K562 (cell line): ENCODE measurements around the gene NEK1. TPM values are rescaled to one million over a fixed set of nuclear protein-coding genes. Genes with fewer than 3 reads are reported as not detected.

ENCODE experiments used
- ATAC-seq: fragments of 200-7000 bp; cut with Tn5 transposase; 3 replicates; pipeline ENCODE4 v1.9.1; 2020; ENCODE audit warnings: moderate library complexity
- BruUV-seq: library from RNA; stranded (reverse); fragments of 400-500 nt; replicated peaks from 2 replicates; lab custom pipeline; 2021; lab: Mats Ljungman, UMichigan
- CTCF ChIA-PET: fragments of 300-600 bp; formaldehyde crosslinking; extraction: SDS; loops from one replicate; lab custom pipeline; 2021; ENCODE audit warnings: low intra/inter-chr PET ratio; lab: Yijun Ruan, JAX
- POLR2A ChIA-PET: fragments of 300-600, 350-650 bp; sonication (Branson Sonifier 250); formaldehyde crosslinking; extraction: SDS; loops from one replicate; lab custom pipeline; 2021; ENCODE audit warnings: antibody characterized with exemption, inconsistent platforms; lab: Yijun Ruan, JAX
- DNase-seq, 4 experiments: peaks; one replicate each; pipeline versions ENCODE4 v3.0.0 to v3.0.0-alpha.2; 2011 to 2018; ENCODE audit warnings: low spot score in 3 of 4, mixed read lengths in 3 of 4; ENCODE audit errors: extremely low read depth in 1 of 4
- FAIRE-seq: peaks from 2 replicates; lab custom pipeline; 2011; peaks lifted over from hg19 to GRCh38; lab: Jason Lieb, UNC
- H2AFZ ChIP-seq: 2 replicates; pipeline ENCODE4 v1.6.0; 2011; ENCODE audit warnings: low read depth, low read length, control low read depth, inconsistent platforms
- H3K27ac ChIP-seq: fragments of 200-600 bp; 3 replicates; pipeline ENCODE4 v1.8.0; 2011; ENCODE audit warnings: low read depth, mild to moderate bottlenecking, control low read depth, inconsistent platforms, low read length, moderate library complexity, mixed read lengths; ENCODE audit errors: extremely low read depth
- H3K27me3 ChIP-seq, 2 experiments: fragments of 300-600 bp in 1 of 2; 2 replicates in 1 of 2; 3 replicates in 1 of 2; pipeline versions ENCODE4 v1.6.0 to v1.8.0; 2011; ENCODE audit warnings: inconsistent platforms in 2 of 2, low read length in 2 of 2, mild to moderate bottlenecking in 1 of 2, mixed read lengths in 1 of 2, moderate library complexity in 1 of 2; ENCODE audit not compliant: control insufficient read depth in 2 of 2, insufficient read depth in 2 of 2
- H3K36me3 ChIP-seq: fragments of 300-600 bp; 3 replicates; pipeline ENCODE4 v1.8.0; 2011; ENCODE audit warnings: mild to moderate bottlenecking, low read length, inconsistent platforms; ENCODE audit not compliant: control insufficient read depth, insufficient read depth
- H3K4me1 ChIP-seq, 2 experiments: fragments of 200-600 bp in 1 of 2; replicated peaks in 1 of 2; 2 replicates in 1 of 2; 3 replicates in 1 of 2; pipeline versions ENCODE4 v1.5.1 to v1.8.0; 2011; ENCODE audit warnings: inconsistent platforms in 2 of 2, low read length in 2 of 2, mild to moderate bottlenecking in 1 of 2, mixed read lengths in 1 of 2, moderate library complexity in 1 of 2; ENCODE audit not compliant: control insufficient read depth in 2 of 2, insufficient read depth in 2 of 2
- H3K4me2 ChIP-seq: 2 replicates; pipeline ENCODE4 v1.6.1; 2011; ENCODE audit warnings: low read length, control low read depth, inconsistent platforms, mixed read lengths; ENCODE audit not compliant: insufficient read depth
- H3K4me3 ChIP-seq: fragments of 200-600 bp; sonication (generic), shearing (Covaris generic); 2 replicates; pipeline ENCODE4 v1.5.1; 2016; ENCODE audit warnings: control low read depth, inconsistent platforms
- H3K79me2 ChIP-seq: fragments of 200-600 bp; 3 replicates; pipeline ENCODE4 v1.8.0; 2011; ENCODE audit warnings: low read length, inconsistent platforms; ENCODE audit not compliant: control insufficient read depth, insufficient read depth
- H3K9ac ChIP-seq, 2 experiments: 2 replicates each; pipeline versions ENCODE4 v1.6.0 to v1.6.1; 2011; ENCODE audit warnings: low read depth in 2 of 2, low read length in 2 of 2, control low read depth in 1 of 2, inconsistent platforms in 1 of 2, mild to moderate bottlenecking in 1 of 2, mixed read lengths in 1 of 2; ENCODE audit not compliant: insufficient read depth in 1 of 2
- H3K9me1 ChIP-seq: one replicate; pipeline ENCODE4 v1.6.0; 2011; ENCODE audit warnings: inconsistent platforms, mild to moderate bottlenecking, low read length, moderate library complexity; ENCODE audit not compliant: control insufficient read depth, insufficient read depth
- H3K9me3 ChIP-seq: replicated peaks from 2 replicates; pipeline ENCODE4 v1.5.1; 2011; ENCODE audit warnings: low read depth, low read length, inconsistent platforms; ENCODE audit not compliant: control insufficient read depth, insufficient read depth
- H4K20me1 ChIP-seq: replicated peaks from 2 replicates; pipeline ENCODE4 v1.6.1; 2011; ENCODE audit warnings: low read length, inconsistent platforms, mixed read lengths; ENCODE audit not compliant: control insufficient read depth, insufficient read depth
- BDP1 ChIP-seq: IDR thresholded peaks from 3 replicates; pipeline ENCODE4 v1.6.1; 2011; ENCODE audit not compliant: insufficient read length, insufficient read depth
- FUS ChIP-seq: fragments of 200-400 bp; formaldehyde crosslinking; optimal IDR thresholded peaks from 2 replicates; pipeline ENCODE3; 2017; ENCODE audit warnings: low read depth, low read length
- KAT8 ChIP-seq: fragments of 450-650 bp; IDR thresholded peaks from 2 replicates; pipeline ENCODE4 v1.6.1; 2016; ENCODE audit warnings: low read depth, mild to moderate bottlenecking
- KLF1 ChIP-seq: fragments of 450-650 bp; IDR thresholded peaks from 2 replicates; pipeline ENCODE4 v1.6.1; 2016; ENCODE audit warnings: missing genetic modification characterization, missing compliant biosample characterization
- PCBP2 ChIP-seq: fragments of 200-400 bp; formaldehyde crosslinking; IDR thresholded peaks from 2 replicates; pipeline ENCODE4 v1.6.1; 2018; ENCODE audit warnings: low read length, low read depth, mild to moderate bottlenecking, moderate library complexity; ENCODE audit not compliant: poor library complexity, severe bottlenecking
- RBM25 ChIP-seq: fragments of 200-400 bp; formaldehyde crosslinking; IDR thresholded peaks from 2 replicates; pipeline ENCODE4 v1.6.1; 2018; ENCODE audit warnings: low read length, low read depth, moderate library complexity; ENCODE audit not compliant: severe bottlenecking
- SMAD1 ChIP-seq: fragments of 150-350 bp; IDR thresholded peaks from 2 replicates; pipeline ENCODE4 v1.6.1; 2014; ENCODE audit warnings: low read length, low read depth; ENCODE audit not compliant: partially characterized antibody
- SPI1 ChIP-seq: IDR thresholded peaks from 2 replicates; pipeline ENCODE4 v1.6.1; 2011; ENCODE audit warnings: low read depth, low read length, control low read depth, borderline replicate concordance
- SRSF9 ChIP-seq: fragments of 200-400 bp; formaldehyde crosslinking; IDR thresholded peaks from 2 replicates; pipeline ENCODE4 v1.6.1; 2017; ENCODE audit warnings: low read depth, low read length, borderline replicate concordance
- TAF1 ChIP-seq: IDR thresholded peaks from 2 replicates; pipeline ENCODE4 v1.6.1; 2011; ENCODE audit warnings: mild to moderate bottlenecking, low read length, moderate library complexity; ENCODE audit not compliant: insufficient read depth, control insufficient read depth, severe bottlenecking; ENCODE audit errors: extremely low read depth
- XRCC4 ChIP-seq: IDR thresholded peaks from one replicate; pipeline ENCODE4 v1.6.1; 2011; ENCODE audit not compliant: insufficient read depth, insufficient read length; ENCODE audit errors: extremely low read depth
- ZNF217 ChIP-seq: sonication (generic); formaldehyde crosslinking; IDR thresholded peaks from 2 replicates; pipeline ENCODE4 v1.8.0; 2022; ENCODE audit warnings: mild to moderate bottlenecking, missing genetic modification reagents
- ZNF639 ChIP-seq, 2 experiments: fragments of 200-800 bp in 1 of 2; sonication (Bioruptor generic) in 1 of 2; sonication (generic) in 1 of 2; formaldehyde crosslinking in 1 of 2; IDR thresholded peaks in 1 of 2; conservative IDR thresholded peaks in 1 of 2; 2 replicates each; pipeline versions ENCODE4 v1.5.0 to v1.6.1; 2016 to 2020; ENCODE audit warnings: missing compliant biosample characterization in 1 of 2, missing genetic modification characterization in 1 of 2, missing genetic modification reagents in 1 of 2
- WGBS: fragments of 100-300 bp; shearing (Covaris generic); methylation state at CpG from one replicate; pipeline ENCODE4 v1.1.6; 2016; ENCODE audit warnings: low coverage, mixed read lengths; ENCODE audit not compliant: insufficient coverage; ENCODE audit errors: missing lambda C conversion rate; 5-methylcytosine and 5-hydroxymethylcytosine counted together
- in situ Hi-C: fragments of 300-500 bp; cut with MboI; formaldehyde crosslinking; loops from 4 replicates; pipeline ENCODE4 v1.15.0; 2018; ENCODE audit warnings: inconsistent platforms, mixed read lengths
- intact Hi-C: fragments of 100-400 bp; cut with micrococcal nuclease; formaldehyde crosslinking; loops from 2 replicates; pipeline ENCODE4 v1.14.2; 2022
- polyA plus RNA-seq, 8 experiments: library from polyadenylated mRNA; depleted of rRNA in 4 of 8; stranded (reverse) in 5 of 8; unstranded in 3 of 8; fragments of >200 nt; fragmentation: Nextera tagmentation in 2 of 8; fragmentation: Illumina TruSeq in 1 of 8; extraction: Ambion mirVana in 2 of 8; extraction: Trizol in 1 of 8; gene quantifications; 2 replicates each; pipeline versions ENCODE4 v1.2.1 to v1.2.3, GENCODE V29; 2011 to 2014; ENCODE audit warnings: inconsistent platforms in 1 of 8, missing spikeins in 1 of 8
- total RNA-seq, 7 experiments: library from RNA; depleted of rRNA in 6 of 7; stranded (reverse); fragments of >200 nt in 6 of 7; fragmentation: Illumina TruSeq in 2 of 7; extraction: Trizol in 2 of 7; gene quantifications; 2 replicates each; pipeline versions ENCODE4 v1.2.1 to v1.2.3, GENCODE V29; 2011 to 2021; ENCODE audit warnings: low replicate concordance in 1 of 7
- TF ChIP-seq, protein P1 (sequence below): sonication (generic); formaldehyde crosslinking; IDR thresholded peaks from 2 replicates; pipeline ENCODE4 v1.8.1; 2022; ENCODE audit warnings: missing genetic modification reagents
- TF ChIP-seq, protein P2 (sequence below): fragments of 250-450 bp; sonication (Bioruptor Pico); IDR thresholded peaks from 2 replicates; pipeline ENCODE4 v1.5.0; 2022; ENCODE audit warnings: mild to moderate bottlenecking

NEK1 gene
- total and polyA plus RNA-seq, 9 of the 15 experiments (the other 6 are each of a cell fraction or from before 2014, with no cell fraction given) = 6.2 to 15.7 (median 10.3) TPM

DNA sequence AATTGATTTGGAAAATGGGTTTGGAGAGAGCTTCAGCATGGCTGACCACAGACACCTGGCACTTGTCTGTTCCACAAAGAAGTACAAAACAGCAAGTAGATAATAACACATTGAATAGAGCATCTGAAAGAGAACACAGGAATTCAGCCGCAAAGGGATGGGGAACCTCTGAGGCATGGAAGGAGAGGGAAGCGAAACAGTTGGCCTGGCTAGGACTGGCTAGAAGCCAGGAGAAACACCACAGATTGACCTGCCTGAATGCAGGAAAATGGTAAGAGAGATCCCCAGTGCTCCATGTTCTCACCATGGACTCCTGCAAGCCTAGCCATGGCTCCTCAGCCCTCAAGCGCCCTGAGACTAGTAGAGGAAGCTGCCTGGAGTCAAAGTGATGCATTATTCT lies 171.9 kb downstream of the NEK1 start:
- no peak overlapping the region for H3K27ac ChIP-seq
- 55% methylated on average over 2 of the region's 3 CpGs for WGBS
- no TSS peak for BruUV-seq
- no peaks in the 10 kb centered on the region for H3K27me3 ChIP-seq
- in situ Hi-C loops = no loop called here
- intact Hi-C loops = no loop called here
- no peaks in the 10 kb centered on the region for H4K20me1 ChIP-seq
- H3K79me2 ChIP-seq = no peaks in the 10 kb centered on the region
- no peak for FAIRE-seq
- H2AFZ ChIP-seq = no peak overlapping the region
- H3K4me1 ChIP-seq = no peaks in the 10 kb centered on the region
- no peak overlapping the region for H3K4me3 ChIP-seq
- DNase-seq = no peak
- no peak for TF ChIP-seq TAF1
- TF ChIP-seq BDP1 = no peak
- TF ChIP-seq ZNF217 (CRISPR knock-in tag) = no peak
- no peak for TF ChIP-seq FUS
- TF ChIP-seq XRCC4 = no peak
- no peak for TF ChIP-seq SPI1
- TF ChIP-seq KLF1 (tag) = no peak
- TF ChIP-seq SRSF9 = no peak
- TF ChIP-seq ZNF639 (CRISPR knock-in tag; conservative IDR thresholded peaks at IDR 0.05 in 1 of 2, IDR thresholded peaks at IDR 0.05 in 1 of 2) = no peak
- TF ChIP-seq, protein P1, sequence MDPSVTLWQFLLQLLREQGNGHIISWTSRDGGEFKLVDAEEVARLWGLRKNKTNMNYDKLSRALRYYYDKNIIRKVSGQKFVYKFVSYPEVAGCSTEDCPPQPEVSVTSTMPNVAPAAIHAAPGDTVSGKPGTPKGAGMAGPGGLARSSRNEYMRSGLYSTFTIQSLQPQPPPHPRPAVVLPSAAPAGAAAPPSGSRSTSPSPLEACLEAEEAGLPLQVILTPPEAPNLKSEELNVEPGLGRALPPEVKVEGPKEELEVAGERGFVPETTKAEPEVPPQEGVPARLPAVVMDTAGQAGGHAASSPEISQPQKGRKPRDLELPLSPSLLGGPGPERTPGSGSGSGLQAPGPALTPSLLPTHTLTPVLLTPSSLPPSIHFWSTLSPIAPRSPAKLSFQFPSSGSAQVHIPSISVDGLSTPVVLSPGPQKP = no peak
- no peak for TF ChIP-seq PCBP2
- TF ChIP-seq, protein P2, sequence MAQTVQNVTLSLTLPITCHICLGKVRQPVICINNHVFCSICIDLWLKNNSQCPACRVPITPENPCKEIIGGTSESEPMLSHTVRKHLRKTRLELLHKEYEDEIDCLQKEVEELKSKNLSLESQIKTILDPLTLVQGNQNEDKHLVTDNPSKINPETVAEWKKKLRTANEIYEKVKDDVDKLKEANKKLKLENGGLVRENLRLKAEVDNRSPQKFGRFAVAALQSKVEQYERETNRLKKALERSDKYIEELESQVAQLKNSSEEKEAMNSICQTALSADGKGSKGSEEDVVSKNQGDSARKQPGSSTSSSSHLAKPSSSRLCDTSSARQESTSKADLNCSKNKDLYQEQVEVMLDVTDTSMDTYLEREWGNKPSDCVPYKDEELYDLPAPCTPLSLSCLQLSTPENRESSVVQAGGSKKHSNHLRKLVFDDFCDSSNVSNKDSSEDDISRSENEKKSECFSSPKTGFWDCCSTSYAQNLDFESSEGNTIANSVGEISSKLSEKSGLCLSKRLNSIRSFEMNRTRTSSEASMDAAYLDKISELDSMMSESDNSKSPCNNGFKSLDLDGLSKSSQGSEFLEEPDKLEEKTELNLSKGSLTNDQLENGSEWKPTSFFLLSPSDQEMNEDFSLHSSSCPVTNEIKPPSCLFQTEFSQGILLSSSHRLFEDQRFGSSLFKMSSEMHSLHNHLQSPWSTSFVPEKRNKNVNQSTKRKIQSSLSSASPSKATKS (CRISPR knock-in tag) = no peak
- no peak for TF ChIP-seq RBM25
- TF ChIP-seq KAT8 = no peak
- TF ChIP-seq SMAD1 = no peak
- no peak for ATAC-seq
- H3K4me2 ChIP-seq = no peak overlapping the region
- H3K9me1 ChIP-seq = no peaks in the 10 kb centered on the region
- CTCF ChIA-PET = no interaction called here
- POLR2A ChIA-PET = no interaction called here
- H3K9ac ChIP-seq = no peak overlapping the region
- H3K36me3 ChIP-seq = no peaks in the 10 kb centered on the region
- H3K9me3 ChIP-seq = no peaks in the 10 kb centered on the region
